HepG2 (cell line): ENCODE measurements around the gene ST14. TPM values are rescaled to one million over a fixed set of nuclear protein-coding genes. Genes with fewer than 3 reads are reported as not detected.

ENCODE experiments used
- ATAC-seq: fragments of 200-7000 bp; cut with Tn5 transposase; 3 replicates; pipeline ENCODE4 v1.9.1; 2020; ENCODE audit warnings: mild to moderate bottlenecking, moderate library complexity
- BruUV-seq: library from RNA; stranded (reverse); fragments of 400-500 nt; replicated peaks from 2 replicates; lab custom pipeline; 2021; lab: Mats Ljungman, UMichigan
- CTCF ChIA-PET: fragments of 300-600 bp; formaldehyde crosslinking; extraction: SDS; loops from one replicate; lab custom pipeline; 2021; ENCODE audit warnings: low total read pairs, inconsistent platforms, low intra/inter-chr PET ratio; lab: Yijun Ruan, JAX
- POLR2A ChIA-PET: fragments of 350-600 bp; sonication (Branson Sonifier 250); formaldehyde crosslinking; loops from one replicate; lab custom pipeline; 2020; ENCODE audit warnings: antibody characterized with exemption, inconsistent platforms; lab: Yijun Ruan, JAX
- DNase-seq: peaks from one replicate; pipeline ENCODE4 v3.0.0-alpha.2; 2015; ENCODE audit warnings: low spot score
- FAIRE-seq: peaks from 3 replicates; lab custom pipeline; 2011; peaks lifted over from hg19 to GRCh38; lab: Jason Lieb, UNC
- H2AFZ ChIP-seq: one replicate; pipeline ENCODE4 v1.6.1; 2011; ENCODE audit warnings: low read length, inconsistent platforms
- H3K27ac ChIP-seq: fragments of 300-600 bp; 3 replicates; pipeline ENCODE4 v1.8.0; 2011; ENCODE audit warnings: mixed run types, mild to moderate bottlenecking, mixed read lengths, low read length, inconsistent platforms; ENCODE audit not compliant: insufficient read depth; ENCODE audit errors: extremely low read length
- H3K27me3 ChIP-seq, 2 experiments: fragments of 200-600 bp in 1 of 2; 2 replicates in 1 of 2; 3 replicates in 1 of 2; pipeline versions ENCODE4 v1.6.0 to v1.8.0; 2011; ENCODE audit warnings: low read length in 2 of 2, mild to moderate bottlenecking in 2 of 2, moderate library complexity in 2 of 2, inconsistent platforms in 1 of 2; ENCODE audit not compliant: insufficient read depth in 2 of 2, control insufficient read depth in 1 of 2
- H3K36me3 ChIP-seq, 2 experiments: fragments of 200-600 bp in 1 of 2; replicated peaks in 1 of 2; 2 replicates in 1 of 2; 3 replicates in 1 of 2; pipeline versions ENCODE4 v1.5.1 to v1.8.0; 2011; ENCODE audit warnings: low read length in 2 of 2, inconsistent platforms in 1 of 2; ENCODE audit not compliant: insufficient read depth in 2 of 2, control insufficient read depth in 1 of 2
- H3K4me1 ChIP-seq: 2 replicates; pipeline ENCODE4 v1.5.1; 2012; ENCODE audit warnings: low read length, inconsistent platforms; ENCODE audit not compliant: insufficient read depth
- H3K4me2 ChIP-seq: 2 replicates; pipeline ENCODE4 v1.6.0; 2011; ENCODE audit warnings: low read depth, low read length, inconsistent platforms
- H3K4me3 ChIP-seq, 3 experiments: fragments of 200-600 bp in 1 of 3; sonication (generic), shearing (Covaris generic) in 1 of 3; replicated peaks in 1 of 3; 2 replicates each; pipeline ENCODE4 v1.5.1; 2011 to 2016; ENCODE audit warnings: low read length in 3 of 3, inconsistent platforms in 2 of 3, low read depth in 2 of 3, mild to moderate bottlenecking in 2 of 3, control low read depth in 1 of 3, mixed read lengths in 1 of 3; ENCODE audit not compliant: insufficient read depth in 1 of 3
- H3K79me2 ChIP-seq: one replicate; pipeline ENCODE4 v1.6.1; 2011; ENCODE audit warnings: low read length, inconsistent platforms; ENCODE audit not compliant: insufficient read depth
- H3K9ac ChIP-seq: 2 replicates; pipeline ENCODE4 v1.6.0; 2011; ENCODE audit warnings: mild to moderate bottlenecking, low read depth, low read length, inconsistent platforms; ENCODE audit not compliant: insufficient read depth
- H3K9me3 ChIP-seq: 2 replicates; pipeline ENCODE4 v1.5.1; 2012; ENCODE audit warnings: mild to moderate bottlenecking, low read length
- H4K20me1 ChIP-seq: 2 replicates; pipeline ENCODE4 v1.6.0; 2011; ENCODE audit warnings: inconsistent platforms, mild to moderate bottlenecking, low read length, moderate library complexity; ENCODE audit not compliant: insufficient read depth
- AGO1 ChIP-seq: fragments of 200-400 bp; formaldehyde crosslinking; IDR thresholded peaks from 2 replicates; pipeline ENCODE4 v1.6.1; 2017; ENCODE audit warnings: mild to moderate bottlenecking, low read depth, low read length, moderate library complexity; ENCODE audit not compliant: poor library complexity, severe bottlenecking
- ARHGAP35 ChIP-seq: sonication (generic); formaldehyde crosslinking; IDR thresholded peaks from 2 replicates; pipeline ENCODE4 v1.9.0; 2022; ENCODE audit warnings: mild to moderate bottlenecking, inconsistent platforms, moderate library complexity, missing genetic modification reagents, borderline replicate concordance
- CREBL2 ChIP-seq: sonication (generic); formaldehyde crosslinking; IDR thresholded peaks from 2 replicates; pipeline ENCODE4 v1.8.1; 2023; ENCODE audit warnings: missing genetic modification reagents, mild to moderate bottlenecking, borderline replicate concordance
- HOXA7 ChIP-seq: sonication (generic); formaldehyde crosslinking; IDR thresholded peaks from 2 replicates; pipeline ENCODE4 v1.8.1; 2022; ENCODE audit warnings: mild to moderate bottlenecking, missing genetic modification reagents, moderate library complexity
- MATR3 ChIP-seq: sonication (generic); formaldehyde crosslinking; IDR thresholded peaks from 2 replicates; pipeline ENCODE4 v1.4.0; 2020; ENCODE audit warnings: missing genetic modification reagents
- ZBTB8A ChIP-seq: sonication (generic); formaldehyde crosslinking; IDR thresholded peaks from 2 replicates; pipeline ENCODE4 v1.4.0; 2020; ENCODE audit warnings: mild to moderate bottlenecking, low read depth, missing genetic modification reagents, borderline replicate concordance
- ZNF101 ChIP-seq: sonication (generic); formaldehyde crosslinking; IDR thresholded peaks from 2 replicates; pipeline ENCODE4 v1.4.0; 2020; ENCODE audit warnings: mild to moderate bottlenecking, low read depth, missing genetic modification reagents, borderline replicate concordance
- ZNF224 ChIP-seq: sonication (generic); formaldehyde crosslinking; IDR thresholded peaks from 2 replicates; pipeline ENCODE4 v1.5.0; 2020; ENCODE audit warnings: mild to moderate bottlenecking, missing genetic modification reagents
- ZNF513 ChIP-seq: sonication (generic); formaldehyde crosslinking; conservative IDR thresholded peaks from 2 replicates; pipeline ENCODE4 v1.5.0; 2020; ENCODE audit warnings: missing genetic modification reagents
- ZNF543 ChIP-seq: sonication (generic); formaldehyde crosslinking; IDR thresholded peaks from 2 replicates; pipeline ENCODE4 v1.4.0; 2020; ENCODE audit warnings: mild to moderate bottlenecking, missing genetic modification reagents
- ZNF580 ChIP-seq: IDR thresholded peaks from 2 replicates; pipeline ENCODE4 v1.6.1; 2016; ENCODE audit warnings: low read depth, borderline replicate concordance
- ZNF770 ChIP-seq: sonication (generic); formaldehyde crosslinking; IDR thresholded peaks from 2 replicates; pipeline ENCODE4 v1.5.0; 2020; ENCODE audit warnings: mild to moderate bottlenecking, missing genetic modification reagents
- WGBS: methylation state at CpG from one replicate; pipeline ENCODE4 v1.1.6; 2017; ENCODE audit warnings: low lambda C conversion rate; 5-methylcytosine and 5-hydroxymethylcytosine counted together
- in situ Hi-C: cut with HindIII; loops from 2 replicates; pipeline ENCODE4 v1.10.0; 2017; ENCODE audit warnings: low pct_unique_long_range_greater_than_20kb; ENCODE audit not compliant: extremely low pct_ligation_motif_present
- intact Hi-C: fragments of 100-400 bp; cut with micrococcal nuclease; formaldehyde crosslinking; loops from one replicate; pipeline ENCODE4 v1.10.0; 2022; ENCODE audit not compliant: unreplicated experiment
- polyA plus RNA-seq, 8 experiments: library from polyadenylated mRNA; depleted of rRNA in 3 of 8; stranded (reverse) in 7 of 8; unstranded in 1 of 8; fragments of >200 nt; fragmentation: Illumina TruSeq in 4 of 8; extraction: Trizol in 4 of 8; gene quantifications; 2 replicates each; pipeline versions ENCODE4 v1.2.1 to v1.2.3, GENCODE V29; 2011 to 2016; ENCODE audit warnings: low read depth in 4 of 8, missing spikeins in 1 of 8, mixed read lengths in 1 of 8; ENCODE audit not compliant: insufficient read depth in 1 of 8
- total RNA-seq, 5 experiments: library from RNA; depleted of rRNA; stranded (reverse); fragments of >200 nt; fragmentation: Illumina TruSeq; extraction: Trizol; gene quantifications; 2 replicates each; pipeline ENCODE4 v1.2.3, GENCODE V29; 2016; ENCODE audit warnings: low read depth in 1 of 5
- TF ChIP-seq, protein P1 (sequence below): sonication (generic); formaldehyde crosslinking; IDR thresholded peaks from 2 replicates; pipeline ENCODE4 v1.5.0; 2020; ENCODE audit warnings: mild to moderate bottlenecking, missing genetic modification reagents
- TF ChIP-seq, protein P2 (sequence below): sonication (generic); formaldehyde crosslinking; IDR thresholded peaks from 2 replicates; pipeline ENCODE4 v1.4.0; 2020; ENCODE audit warnings: mild to moderate bottlenecking, missing genetic modification reagents, borderline replicate concordance

The ST14 gene
- total and polyA plus RNA-seq, 2 of the 13 experiments (the other 11 are each of a cell fraction or from before 2014, with no cell fraction given): 0.88 to 1.4 TPM

DNA sequence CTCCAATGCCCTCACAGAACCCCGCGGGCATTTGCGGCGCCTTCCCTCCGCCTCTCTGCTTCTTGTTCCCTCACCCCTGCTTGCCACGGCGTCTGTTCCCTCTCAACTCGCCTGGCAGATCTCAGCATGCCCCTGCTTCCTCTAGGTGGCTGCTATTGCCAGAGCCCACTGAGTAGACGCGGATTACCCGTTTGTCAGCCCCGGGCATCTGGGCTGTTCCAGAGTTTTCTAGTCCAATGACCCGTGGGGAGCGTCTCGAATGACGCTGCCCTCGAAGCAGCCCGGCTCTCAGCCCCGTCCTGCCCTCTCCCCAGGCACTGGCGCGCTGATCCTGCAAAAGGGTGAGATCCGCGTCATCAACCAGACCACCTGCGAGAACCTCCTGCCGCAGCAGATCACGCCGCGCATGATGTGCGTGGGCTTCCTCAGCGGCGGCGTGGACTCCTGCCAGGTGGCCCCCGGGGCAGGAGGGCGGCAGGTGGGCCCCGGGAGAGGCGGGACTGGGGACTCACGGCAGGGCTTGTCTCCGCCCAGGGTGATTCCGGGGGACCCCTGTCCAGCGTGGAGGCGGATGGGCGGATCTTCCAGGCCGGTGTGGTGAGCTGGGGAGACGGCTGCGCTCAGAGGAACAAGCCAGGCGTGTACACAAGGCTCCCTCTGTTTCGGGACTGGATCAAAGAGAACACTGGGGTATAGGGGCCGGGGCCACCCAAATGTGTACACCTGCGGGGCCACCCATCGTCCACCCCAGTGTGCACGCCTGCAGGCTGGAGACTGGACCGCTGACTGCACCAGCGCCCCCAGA, 49.7 kb downstream of the ST14 start:
- intact Hi-C loops (no loop called here), in situ Hi-C loops (loop anchor here (25.0 kb wide), 1 partner anchor 678 kb away; no protein-coding TSS in a partner anchor)
- no peak for FAIRE-seq
- Histone ChIP-seq H3K9me3 (no peaks in the 10 kb centered on the region), H3K36me3 (no peaks in the 10 kb centered on the region), H3K27ac (no peak overlapping the region), H3K4me3 (no peak overlapping the region), H3K79me2 (no peaks in the 10 kb centered on the region), H3K4me1 (peaks cover 9% of the 10 kb centered on the region), H2AFZ (no peak overlapping the region), H3K9ac (no peak overlapping the region), H3K4me2 (no peak overlapping the region), H3K27me3 (no peaks in the 10 kb centered on the region), H4K20me1 (no peaks in the 10 kb centered on the region)
- TF ChIP-seq ZNF770 (CRISPR knock-in tag): no peak
- TF ChIP-seq, protein P1, sequence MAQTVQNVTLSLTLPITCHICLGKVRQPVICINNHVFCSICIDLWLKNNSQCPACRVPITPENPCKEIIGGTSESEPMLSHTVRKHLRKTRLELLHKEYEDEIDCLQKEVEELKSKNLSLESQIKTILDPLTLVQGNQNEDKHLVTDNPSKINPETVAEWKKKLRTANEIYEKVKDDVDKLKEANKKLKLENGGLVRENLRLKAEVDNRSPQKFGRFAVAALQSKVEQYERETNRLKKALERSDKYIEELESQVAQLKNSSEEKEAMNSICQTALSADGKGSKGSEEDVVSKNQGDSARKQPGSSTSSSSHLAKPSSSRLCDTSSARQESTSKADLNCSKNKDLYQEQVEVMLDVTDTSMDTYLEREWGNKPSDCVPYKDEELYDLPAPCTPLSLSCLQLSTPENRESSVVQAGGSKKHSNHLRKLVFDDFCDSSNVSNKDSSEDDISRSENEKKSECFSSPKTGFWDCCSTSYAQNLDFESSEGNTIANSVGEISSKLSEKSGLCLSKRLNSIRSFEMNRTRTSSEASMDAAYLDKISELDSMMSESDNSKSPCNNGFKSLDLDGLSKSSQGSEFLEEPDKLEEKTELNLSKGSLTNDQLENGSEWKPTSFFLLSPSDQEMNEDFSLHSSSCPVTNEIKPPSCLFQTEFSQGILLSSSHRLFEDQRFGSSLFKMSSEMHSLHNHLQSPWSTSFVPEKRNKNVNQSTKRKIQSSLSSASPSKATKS (CRISPR knock-in tag): no peak
- TF ChIP-seq ARHGAP35 (CRISPR knock-in tag): no peak
- TF ChIP-seq ZNF101 (CRISPR knock-in tag): no peak
- TF ChIP-seq ZNF580 (CRISPR knock-in tag): no peak
- TF ChIP-seq MATR3 (CRISPR knock-in tag): no peak
- no peak for TF ChIP-seq ZBTB8A (CRISPR knock-in tag)
- no peak for TF ChIP-seq ZNF543 (CRISPR knock-in tag)
- no peak for TF ChIP-seq CREBL2 (CRISPR knock-in tag)
- TF ChIP-seq ZNF513 (CRISPR knock-in tag): no peak
- no peak for TF ChIP-seq AGO1
- TF ChIP-seq, protein P2, sequence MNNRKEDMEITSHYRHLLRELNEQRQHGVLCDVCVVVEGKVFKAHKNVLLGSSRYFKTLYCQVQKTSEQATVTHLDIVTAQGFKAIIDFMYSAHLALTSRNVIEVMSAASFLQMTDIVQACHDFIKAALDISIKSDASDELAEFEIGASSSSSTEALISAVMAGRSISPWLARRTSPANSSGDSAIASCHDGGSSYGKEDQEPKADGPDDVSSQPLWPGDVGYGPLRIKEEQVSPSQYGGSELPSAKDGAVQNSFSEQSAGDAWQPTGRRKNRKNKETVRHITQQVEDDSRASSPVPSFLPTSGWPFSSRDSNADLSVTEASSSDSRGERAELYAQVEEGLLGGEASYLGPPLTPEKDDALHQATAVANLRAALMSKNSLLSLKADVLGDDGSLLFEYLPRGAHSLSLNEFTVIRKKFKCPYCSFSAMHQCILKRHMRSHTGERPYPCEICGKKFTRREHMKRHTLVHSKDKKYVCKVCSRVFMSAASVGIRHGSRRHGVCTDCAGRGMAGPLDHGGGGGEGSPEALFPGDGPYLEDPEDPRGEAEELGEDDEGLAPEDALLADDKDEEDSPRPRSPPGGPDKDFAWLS (CRISPR knock-in tag): no peak
- TF ChIP-seq HOXA7: no peak
- no peak for TF ChIP-seq ZNF224 (CRISPR knock-in tag)
- 90% methylated on average over 24 of the region's 53 CpGs for WGBS
- ChIA-PET POLR2A (no interaction called here), CTCF (no interaction called here)
- no TSS peak for BruUV-seq
- no peak for DNase-seq
- no peak for ATAC-seq
